H9 (cell line): ENCODE data around the gene DCHS2. TPM values are rescaled to one million over a fixed set of nuclear protein-coding genes. Genes with fewer than 3 reads are reported as not detected.

Source experiments
- DNase-seq: peaks from one replicate; pipeline ENCODE4 v3.0.0-alpha.2; 2017
- H2AFZ ChIP-seq: one replicate; pipeline ENCODE4 v1.6.1; 2013; ENCODE audit warnings: mild to moderate bottlenecking, low read length, control low read depth, moderate library complexity
- H2AK5ac ChIP-seq: 2 replicates; pipeline ENCODE4 v1.6.1; 2013; ENCODE audit warnings: low read length, control low read depth, mixed read lengths; ENCODE audit not compliant: insufficient read length
- H2BK120ac ChIP-seq: one replicate; pipeline ENCODE4 v1.6.1; 2013; ENCODE audit warnings: low read depth, mild to moderate bottlenecking, low read length, control low read depth, inconsistent platforms; ENCODE audit not compliant: poor library complexity, severe bottlenecking
- H2BK12ac ChIP-seq: 2 replicates; pipeline ENCODE4 v1.6.1; 2013; ENCODE audit warnings: low read length, control low read depth, mixed read lengths, low read depth; ENCODE audit not compliant: insufficient read length
- H2BK15ac ChIP-seq: 2 replicates; pipeline ENCODE4 v1.6.1; 2013; ENCODE audit warnings: low read depth, low read length, control low read depth
- H2BK20ac ChIP-seq: one replicate; pipeline ENCODE4 v1.6.1; 2013; ENCODE audit warnings: low read depth, mild to moderate bottlenecking, low read length, control low read depth, inconsistent platforms; ENCODE audit not compliant: poor library complexity, severe bottlenecking
- H2BK5ac ChIP-seq: 2 replicates; pipeline ENCODE4 v1.6.1; 2013; ENCODE audit warnings: low read length, control low read depth, mixed read lengths; ENCODE audit not compliant: insufficient read length
- H3K14ac ChIP-seq: 2 replicates; pipeline ENCODE4 v1.6.1; 2013; ENCODE audit warnings: low read length, control low read depth; ENCODE audit not compliant: insufficient read depth
- H3K18ac ChIP-seq: 2 replicates; pipeline ENCODE4 v1.6.1; 2013; ENCODE audit warnings: low read depth, mild to moderate bottlenecking, mixed read lengths, low read length, control low read depth; ENCODE audit not compliant: insufficient read length
- H3K23ac ChIP-seq: 2 replicates; pipeline ENCODE4 v1.6.1; 2013; ENCODE audit warnings: low read length, control low read depth, mixed read lengths, low read depth; ENCODE audit not compliant: insufficient read length
- H3K23me2 ChIP-seq: 2 replicates; pipeline ENCODE4 v1.6.1; 2013; ENCODE audit warnings: low read depth, mild to moderate bottlenecking, mixed read lengths, low read length, control low read depth; ENCODE audit not compliant: insufficient read length, poor library complexity, severe bottlenecking
- H3K27ac ChIP-seq: 2 replicates; pipeline ENCODE4 v1.5.1; 2013; ENCODE audit warnings: low read length, control low read depth, mixed read lengths, low read depth; ENCODE audit not compliant: insufficient read length
- H3K27me3 ChIP-seq: 2 replicates; pipeline ENCODE4 v1.6.1; 2013; ENCODE audit warnings: low read length, control low read depth, inconsistent platforms; ENCODE audit not compliant: insufficient read depth
- H3K4ac ChIP-seq: 2 replicates; pipeline ENCODE4 v1.6.1; 2013; ENCODE audit warnings: low read depth, mild to moderate bottlenecking, control low read depth, inconsistent platforms, low read length, moderate library complexity
- H3K4me1 ChIP-seq: 2 replicates; pipeline ENCODE4 v1.6.1; 2013; ENCODE audit warnings: low read length, control low read depth, inconsistent platforms; ENCODE audit not compliant: insufficient read depth
- H3K4me2 ChIP-seq: 2 replicates; pipeline ENCODE4 v1.6.1; 2013; ENCODE audit warnings: low read length, control low read depth, mixed read lengths; ENCODE audit not compliant: insufficient read length, insufficient read depth
- H3K56ac ChIP-seq: 2 replicates; pipeline ENCODE4 v1.6.1; 2013; ENCODE audit warnings: low read depth, mild to moderate bottlenecking, mixed read lengths, low read length, control low read depth; ENCODE audit not compliant: insufficient read length
- H3K79me1 ChIP-seq: 2 replicates; pipeline ENCODE4 v1.6.1; 2013; ENCODE audit warnings: low read depth, mild to moderate bottlenecking, moderate library complexity, low read length, control low read depth, inconsistent platforms; ENCODE audit not compliant: insufficient read depth, poor library complexity, severe bottlenecking
- H3K79me2 ChIP-seq: 2 replicates; pipeline ENCODE4 v1.6.1; 2013; ENCODE audit warnings: low read length, control low read depth, inconsistent platforms; ENCODE audit not compliant: insufficient read depth
- H3K9ac ChIP-seq: 2 replicates; pipeline ENCODE4 v1.6.1; 2013; ENCODE audit warnings: low read length, control low read depth, mixed read lengths; ENCODE audit not compliant: insufficient read length; ENCODE audit errors: extremely low read depth
- H3K9me3 ChIP-seq: one replicate; pipeline ENCODE4 v1.6.1; 2013; ENCODE audit warnings: low read depth, low read length, inconsistent platforms; ENCODE audit not compliant: control insufficient read depth
- H3T11ph ChIP-seq: one replicate; pipeline ENCODE4 v1.6.1; 2013; ENCODE audit warnings: mild to moderate bottlenecking, low read length, control low read depth, inconsistent platforms
- H4K20me1 ChIP-seq: one replicate; pipeline ENCODE4 v1.6.1; 2013; ENCODE audit not compliant: control insufficient read depth, insufficient read length, insufficient read depth
- H4K5ac ChIP-seq: 2 replicates; pipeline ENCODE4 v1.6.1; 2013; ENCODE audit warnings: low read depth, mild to moderate bottlenecking, mixed read lengths, low read length, control low read depth; ENCODE audit not compliant: insufficient read length
- H4K8ac ChIP-seq: replicated peaks from 2 replicates; pipeline ENCODE4 v1.6.1; 2013; ENCODE audit warnings: low read length, control low read depth, mixed read lengths, low read depth; ENCODE audit not compliant: insufficient read length
- H4K91ac ChIP-seq: 2 replicates; pipeline ENCODE4 v1.6.1; 2013; ENCODE audit warnings: low read depth, mild to moderate bottlenecking, moderate library complexity, mixed read lengths, low read length, control low read depth; ENCODE audit not compliant: insufficient read length
- H3K27ac Mint-ChIP-seq, 3 experiments: 2 replicates in 2 of 3; 3 replicates in 1 of 3; pipeline ENCODE4 v1.8.0; 2020 to 2021; ENCODE audit warnings: mixed read lengths in 3 of 3, mild to moderate bottlenecking in 1 of 3, moderate library complexity in 1 of 3
- H3K27me3 Mint-ChIP-seq: 2 replicates; pipeline ENCODE4 v1.8.0; 2021; ENCODE audit warnings: low read depth, mild to moderate bottlenecking, moderate library complexity, mixed read lengths
- H3K36me3 Mint-ChIP-seq, 3 experiments: 2 replicates in 2 of 3; 3 replicates in 1 of 3; pipeline ENCODE4 v1.8.0; 2020 to 2021; ENCODE audit warnings: low read depth in 3 of 3, mixed read lengths in 3 of 3; ENCODE audit not compliant: insufficient read depth in 1 of 3
- H3K4me1 Mint-ChIP-seq, 2 experiments: 2 replicates each; pipeline ENCODE4 v1.8.0; 2020; ENCODE audit warnings: mixed read lengths in 2 of 2
- H3K4me3 Mint-ChIP-seq, 2 experiments: 2 replicates in 1 of 2; 3 replicates in 1 of 2; pipeline ENCODE4 v1.8.0; 2020 to 2021; ENCODE audit warnings: mild to moderate bottlenecking in 2 of 2, mixed read lengths in 2 of 2, moderate library complexity in 1 of 2
- H3K9me3 Mint-ChIP-seq, 2 experiments: 2 replicates in 1 of 2; 3 replicates in 1 of 2; pipeline ENCODE4 v1.8.0; 2020; ENCODE audit warnings: mild to moderate bottlenecking in 2 of 2, mixed read lengths in 2 of 2, moderate library complexity in 1 of 2
- CTCF ChIP-seq: fragments of 200-600 bp; sonication (generic); conservative IDR thresholded peaks from 3 replicates; pipeline ENCODE4 v1.8.0; 2021; ENCODE audit warnings: antibody characterized with exemption, mild to moderate bottlenecking
- WGBS: extraction: QIAGEN DNeasy Blood & Tissue Kit; methylation state at CpG from one replicate; pipeline ENCODE4 v1.1.7; 2013; ENCODE audit warnings: missing lambda C conversion rate, low lambda C conversion rate, mixed read lengths; ENCODE audit not compliant: insufficient read length; ENCODE audit errors: extremely low coverage; 5-methylcytosine and 5-hydroxymethylcytosine counted together
- total RNA-seq: library from RNA; stranded (reverse); gene quantifications from 2 replicates; pipeline ENCODE4 v1.2.1, GENCODE V29; 2021

Gene DCHS2
- total RNA-seq, 1 experiment from 2014 or later, result 0.57 TPM

- peaks cover 8 to 15% of the 10 kb centered on the region in 2 experiments for H3K4me1 Mint-ChIP-seq
- no peak for DNase-seq
- H4K5ac ChIP-seq, result no peak overlapping the region
- H3K36me3 Mint-ChIP-seq, result peaks cover 2 to 7% (median 5%) of the 10 kb centered on the region in 3 experiments; a peak in 4 of 7 replicates
- H2BK15ac ChIP-seq, result no peak overlapping the region
- H3K9ac ChIP-seq, result no peak overlapping the region
- H3K27ac Mint-ChIP-seq, result no peak overlapping the region
- no peak overlapping the region for H3K23ac ChIP-seq
- H2BK120ac ChIP-seq, result no peak overlapping the region
- no peak overlapping the region for H3K18ac ChIP-seq
- no peaks in the 10 kb centered on the region for H3K23me2 ChIP-seq
- H3T11ph ChIP-seq, result no peak overlapping the region
- H2AFZ ChIP-seq, result no peak overlapping the region
- H3K4me2 ChIP-seq, result no peak overlapping the region
- H2BK12ac ChIP-seq, result no peak overlapping the region
- H4K20me1 ChIP-seq, result no peaks in the 10 kb centered on the region
- no peaks in the 10 kb centered on the region for H3K79me1 ChIP-seq
- no peaks in the 10 kb centered on the region for H3K27me3 ChIP-seq
- H2BK20ac ChIP-seq, result no peak overlapping the region
- H3K14ac ChIP-seq, result no peak overlapping the region
- H2BK5ac ChIP-seq, result no peak overlapping the region
- peaks cover 7% of the 10 kb centered on the region in 2 experiments; a peak in 4 of 5 replicates for H3K9me3 Mint-ChIP-seq
- H2AK5ac ChIP-seq, result no peak overlapping the region
- no peak overlapping the region for H4K8ac ChIP-seq
- no peak overlapping the region for H3K4me3 Mint-ChIP-seq
- H3K27ac ChIP-seq, result no peak overlapping the region
- no peaks in the 10 kb centered on the region for H3K79me2 ChIP-seq
- no peaks in the 10 kb centered on the region for H3K9me3 ChIP-seq
- no peak overlapping the region for H3K4ac ChIP-seq
- no peaks in the 10 kb centered on the region for H3K4me1 ChIP-seq
- WGBS, result no CpG with 5 or more reads among the region's 2 CpGs
- H3K27me3 Mint-ChIP-seq, result no peaks in the 10 kb centered on the region; the same call in 1 of the 2 replicates
- no peak for TF ChIP-seq CTCF
- no peak overlapping the region for H4K91ac ChIP-seq
- H3K56ac ChIP-seq, result no peak overlapping the region
Measured at GRCh38 chr4:154317201-154317999, 174.2 kb downstream of the DCHS2 start.
